ENCODE results near the gene HMCN2.

The HMCN2 gene

GRCh38 chr9:130400870-130401269 is 135.3 kb downstream of the HMCN2 start:
- TF ChIP-seq CREB1 (IDR thresholded peaks at IDR 0.05; ENCODE audit: low read depth) (no peak), NFIC (IDR thresholded peaks at IDR 0.05) (no peak), EP300 (IDR thresholded peaks at IDR 0.05; ENCODE audit: borderline replicate concordance) (no peak), RAD21 (IDR thresholded peaks at IDR 0.05; ENCODE audit: low read depth) (no peak), CEBPB (IDR thresholded peaks at IDR 0.05) (no peak), USF1 (IDR thresholded peaks at IDR 0.05) (no peak), TAF1 (IDR thresholded peaks at IDR 0.05; ENCODE audit: low read depth) (no peak), FOXM1 (IDR thresholded peaks at IDR 0.05; ENCODE audit: borderline replicate concordance, low read depth) (no peak), MAX (IDR thresholded peaks at IDR 0.05) (no peak), REST (IDR thresholded peaks at IDR 0.05; ENCODE audit: low read depth) (no peak), TCF12 (IDR thresholded peaks at IDR 0.05; ENCODE audit: low read depth) (no peak), EGR1 (IDR thresholded peaks at IDR 0.05) (no peak), ZBTB7A (IDR thresholded peaks at IDR 0.05; ENCODE audit: low read depth) (no peak), TEAD4 (IDR thresholded peaks at IDR 0.05) (no peak), YY1 (IDR thresholded peaks at IDR 0.05; ENCODE audit: low read depth) (no peak)

DNA sequence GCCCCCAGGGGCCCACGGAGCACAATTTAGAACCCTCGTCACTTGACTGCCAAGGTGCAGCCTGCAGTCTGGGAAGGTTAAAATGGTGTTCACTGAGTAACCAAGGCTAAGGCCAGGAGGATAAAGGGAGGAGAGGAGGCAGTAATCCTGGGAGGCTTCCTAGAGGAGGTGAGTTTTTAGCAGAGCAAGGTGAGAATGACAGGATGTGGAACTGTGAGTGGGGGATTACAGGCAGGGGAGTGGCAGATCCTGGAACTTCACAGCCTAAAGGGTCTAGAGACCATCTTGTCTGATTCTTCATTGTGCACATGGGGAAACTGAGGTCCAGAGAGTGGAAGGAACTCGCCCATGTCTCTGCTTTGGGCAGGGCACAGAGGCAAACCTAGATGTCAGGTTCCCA is 136.7 kb downstream of the HMCN2 start:
- TF ChIP-seq RAD21 (IDR thresholded peaks at IDR 0.05; ENCODE audit: low read depth): no peak
- TF ChIP-seq EGR1 (IDR thresholded peaks at IDR 0.05): no peak
- no peak for TF ChIP-seq EP300 (IDR thresholded peaks at IDR 0.05; ENCODE audit: borderline replicate concordance)

- TF ChIP-seq RAD21 (IDR thresholded peaks at IDR 0.05; ENCODE audit: low read depth) (no peak), EGR1 (IDR thresholded peaks at IDR 0.05) (no peak), MAX (IDR thresholded peaks at IDR 0.05) (no peak), YY1 (IDR thresholded peaks at IDR 0.05; ENCODE audit: low read depth) (no peak), USF1 (IDR thresholded peaks at IDR 0.05) (no peak), REST (IDR thresholded peaks at IDR 0.05; ENCODE audit: low read depth) (no peak), CEBPB (IDR thresholded peaks at IDR 0.05) (no peak), TAF1 (IDR thresholded peaks at IDR 0.05; ENCODE audit: low read depth) (no peak), ZBTB7A (IDR thresholded peaks at IDR 0.05; ENCODE audit: low read depth) (no peak), TCF12 (IDR thresholded peaks at IDR 0.05; ENCODE audit: low read depth) (no peak), EP300 (IDR thresholded peaks at IDR 0.05; ENCODE audit: borderline replicate concordance) (no peak), FOXM1 (IDR thresholded peaks at IDR 0.05; ENCODE audit: borderline replicate concordance, low read depth) (no peak), TEAD4 (IDR thresholded peaks at IDR 0.05) (no peak), NFIC (IDR thresholded peaks at IDR 0.05) (no peak), CREB1 (IDR thresholded peaks at IDR 0.05; ENCODE audit: low read depth) (no peak)
Measured at GRCh38 chr9:130402645-130403440, 137.3 kb downstream of the HMCN2 start.

GRCh38 chr9:130405657-130406257 is 140.2 kb downstream of the HMCN2 start:
- TF ChIP-seq TCF12 (IDR thresholded peaks at IDR 0.05; ENCODE audit: low read depth) (no peak), EGR1 (IDR thresholded peaks at IDR 0.05) (no peak), CEBPB (IDR thresholded peaks at IDR 0.05) (no peak), TEAD4 (IDR thresholded peaks at IDR 0.05) (no peak), USF1 (IDR thresholded peaks at IDR 0.05) (no peak), TAF1 (IDR thresholded peaks at IDR 0.05; ENCODE audit: low read depth) (no peak), YY1 (IDR thresholded peaks at IDR 0.05; ENCODE audit: low read depth) (no peak), MAX (IDR thresholded peaks at IDR 0.05) (no peak), EP300 (IDR thresholded peaks at IDR 0.05; ENCODE audit: borderline replicate concordance) (no peak), CREB1 (IDR thresholded peaks at IDR 0.05; ENCODE audit: low read depth) (no peak), ZBTB7A (IDR thresholded peaks at IDR 0.05; ENCODE audit: low read depth) (no peak), FOXM1 (IDR thresholded peaks at IDR 0.05; ENCODE audit: borderline replicate concordance, low read depth) (no peak), RAD21 (IDR thresholded peaks at IDR 0.05; ENCODE audit: low read depth) (no peak)
